H1 (cell line): Measurements from ENCODE around the gene POU6F2. TPM values are rescaled to one million over a fixed set of nuclear protein-coding genes. Genes with fewer than 3 reads are reported as not detected.

Source experiments
- CTCF ChIA-PET: fragments of 300-600 bp; sonication (Branson Sonifier 250); formaldehyde crosslinking; loops from one replicate; lab custom pipeline; 2021; ENCODE audit not compliant: partially characterized antibody; lab: Charles Lee
- POLR2A ChIA-PET: fragments of 300-600 bp; sonication (Branson Sonifier 250); formaldehyde crosslinking; loops from one replicate; lab custom pipeline; 2021; ENCODE audit warnings: inconsistent platforms; ENCODE audit not compliant: partially characterized antibody; lab: Charles Lee
- DNase-seq, 2 experiments: peaks; one replicate each; pipeline versions ENCODE4 v3.0.0 to v3.0.0-alpha.2; 2010 to 2022; ENCODE audit warnings: low spot score in 2 of 2, low read depth in 1 of 2, mixed read lengths in 1 of 2
- FAIRE-seq: peaks from 2 replicates; lab custom pipeline; 2011; peaks lifted over from hg19 to GRCh38; lab: Jason Lieb, UNC
- H2AFZ ChIP-seq: 2 replicates; pipeline ENCODE4 v1.8.1; 2012; ENCODE audit warnings: low read length, inconsistent platforms
- H2AK5ac ChIP-seq: 2 replicates; pipeline ENCODE4 v1.6.1; 2013; ENCODE audit warnings: low read depth, low read length
- H2BK120ac ChIP-seq: replicated peaks from 2 replicates; pipeline ENCODE3; 2013; ENCODE audit warnings: low read depth, low read length, inconsistent platforms
- H2BK12ac ChIP-seq: 2 replicates; pipeline ENCODE4 v1.6.1; 2013; ENCODE audit warnings: low read depth, low read length
- H2BK15ac ChIP-seq: 2 replicates; pipeline ENCODE4 v1.6.1; 2013; ENCODE audit warnings: low read length
- H2BK20ac ChIP-seq: 2 replicates; pipeline ENCODE4 v1.6.1; 2013; ENCODE audit warnings: low read length
- H2BK5ac ChIP-seq: 2 replicates; pipeline ENCODE4 v1.6.1; 2013; ENCODE audit warnings: low read depth, low read length
- H3K14ac ChIP-seq: 2 replicates; pipeline ENCODE4 v1.6.1; 2013; ENCODE audit warnings: inconsistent platforms; ENCODE audit not compliant: insufficient read length
- H3K18ac ChIP-seq: 2 replicates; pipeline ENCODE4 v1.6.1; 2013; ENCODE audit warnings: low read length; ENCODE audit errors: extremely low read depth
- H3K23ac ChIP-seq: 2 replicates; pipeline ENCODE4 v1.6.1; 2013; ENCODE audit warnings: inconsistent platforms; ENCODE audit not compliant: insufficient read length
- H3K23me2 ChIP-seq: 2 replicates; pipeline ENCODE4 v1.6.1; 2013; ENCODE audit warnings: low read depth, low read length
- H3K27ac ChIP-seq: 2 replicates; pipeline ENCODE4 v1.6.1; 2011; ENCODE audit warnings: low read depth, low read length, inconsistent platforms
- H3K27me3 ChIP-seq, 4 experiments: replicated peaks in 1 of 4; 1 replicate in 1 of 4; 2 replicates in 3 of 4; pipeline versions ENCODE4 v1.6.1 to v1.8.1; 2011 to 2013; ENCODE audit warnings: low read length in 3 of 4, mild to moderate bottlenecking in 3 of 4, inconsistent platforms in 2 of 4, mixed read lengths in 2 of 4, moderate library complexity in 1 of 4; ENCODE audit not compliant: control insufficient read depth in 3 of 4, insufficient read depth in 3 of 4; ENCODE audit errors: extremely low read depth in 1 of 4
- H3K36me3 ChIP-seq, 4 experiments: 2 replicates each; pipeline versions ENCODE4 v1.6.1 to v1.8.1; 2011 to 2013; ENCODE audit warnings: mild to moderate bottlenecking in 4 of 4, low read length in 3 of 4, moderate library complexity in 2 of 4, control low read depth in 1 of 4, inconsistent platforms in 1 of 4; ENCODE audit not compliant: insufficient read depth in 4 of 4, control insufficient read depth in 2 of 4
- H3K4ac ChIP-seq: replicated peaks from 2 replicates; pipeline ENCODE3; 2013; ENCODE audit warnings: low read length, low read depth, mixed read lengths, inconsistent platforms; ENCODE audit not compliant: insufficient read length
- H3K4me1 ChIP-seq, 4 experiments: replicated peaks in 1 of 4; 1 replicate in 1 of 4; 2 replicates in 3 of 4; pipeline versions ENCODE4 v1.6.1 to v1.8.1; 2011 to 2013; ENCODE audit warnings: low read length in 3 of 4, inconsistent platforms in 2 of 4, mixed read lengths in 1 of 4; ENCODE audit not compliant: insufficient read depth in 4 of 4, control insufficient read depth in 3 of 4
- H3K4me2 ChIP-seq, 2 experiments: 2 replicates each; pipeline versions ENCODE4 v1.6.1 to v1.8.1; 2011 to 2013; ENCODE audit warnings: low read depth in 2 of 2, low read length in 2 of 2, control low read depth in 1 of 2, inconsistent platforms in 1 of 2, mild to moderate bottlenecking in 1 of 2; ENCODE audit not compliant: insufficient read depth in 1 of 2
- H3K4me3 ChIP-seq, 4 experiments: fragments of 200-600, 300-600 bp in 1 of 4; sonication (generic), shearing (Covaris generic), sonication (Bioruptor Twin) in 1 of 4; 2 replicates each; pipeline versions ENCODE4 v1.5.1 to v1.8.1; 2011 to 2016; ENCODE audit warnings: low read length in 4 of 4, low read depth in 3 of 4, control low read depth in 2 of 4, inconsistent platforms in 2 of 4, mild to moderate bottlenecking in 2 of 4, mixed read lengths in 1 of 4, moderate library complexity in 1 of 4; ENCODE audit not compliant: insufficient read depth in 2 of 4; ENCODE audit errors: extremely low read depth in 1 of 4
- H3K56ac ChIP-seq: replicated peaks from 2 replicates; pipeline ENCODE3; 2013; ENCODE audit warnings: low read depth, mild to moderate bottlenecking, mixed read lengths, low read length, inconsistent platforms; ENCODE audit not compliant: insufficient read length
- H3K79me1 ChIP-seq: 2 replicates; pipeline ENCODE4 v1.6.1; 2013; ENCODE audit warnings: low read depth, low read length, control low read depth
- H3K79me2 ChIP-seq, 2 experiments: 2 replicates each; pipeline versions ENCODE4 v1.6.1 to v1.8.1; 2012 to 2013; ENCODE audit warnings: low read length in 2 of 2, mild to moderate bottlenecking in 2 of 2, inconsistent platforms in 1 of 2; ENCODE audit not compliant: insufficient read depth in 2 of 2, control insufficient read depth in 1 of 2
- H3K9ac ChIP-seq, 4 experiments: replicated peaks in 1 of 4; 1 replicate in 1 of 4; 2 replicates in 3 of 4; pipeline versions ENCODE4 v1.6.1 to v1.8.1; 2011 to 2013; ENCODE audit warnings: low read depth in 3 of 4, low read length in 3 of 4, control low read depth in 2 of 4, mild to moderate bottlenecking in 2 of 4, moderate library complexity in 2 of 4, inconsistent platforms in 1 of 4; ENCODE audit errors: extremely low read depth in 1 of 4
- H3K9me3 ChIP-seq, 2 experiments: 2 replicates each; pipeline versions ENCODE4 v1.6.1 to v1.8.1; 2012 to 2013; ENCODE audit warnings: mild to moderate bottlenecking in 2 of 2, moderate library complexity in 2 of 2, control low read depth in 1 of 2, inconsistent platforms in 1 of 2, low read depth in 1 of 2, low read length in 1 of 2, mixed read lengths in 1 of 2; ENCODE audit not compliant: insufficient read depth in 2 of 2
- H4K20me1 ChIP-seq, 2 experiments: replicated peaks in 1 of 2; 2 replicates each; pipeline versions ENCODE3 to v1.8.1; 2011 to 2013; ENCODE audit warnings: inconsistent platforms in 2 of 2, low read length in 2 of 2, mild to moderate bottlenecking in 1 of 2; ENCODE audit not compliant: insufficient read depth in 2 of 2, control insufficient read depth in 1 of 2
- H4K5ac ChIP-seq: 2 replicates; pipeline ENCODE4 v1.6.1; 2013; ENCODE audit warnings: low read length, low read depth, mixed read lengths, inconsistent platforms; ENCODE audit not compliant: insufficient read length
- H4K8ac ChIP-seq: 2 replicates; pipeline ENCODE4 v1.8.0; 2013; ENCODE audit warnings: mild to moderate bottlenecking, moderate library complexity, low read length, inconsistent platforms; ENCODE audit not compliant: insufficient read depth; ENCODE audit errors: extremely low read depth
- H4K91ac ChIP-seq: replicated peaks from 2 replicates; pipeline ENCODE3; 2013; ENCODE audit warnings: low read length, mixed read lengths, inconsistent platforms; ENCODE audit not compliant: insufficient read length
- BCL11A ChIP-seq, 2 experiments: IDR thresholded peaks; one replicate each; pipeline ENCODE4 v1.6.1; 2011; ENCODE audit warnings: low read depth in 2 of 2, low read length in 2 of 2, mild to moderate bottlenecking in 2 of 2
- CTBP2 ChIP-seq: IDR thresholded peaks from 2 replicates; pipeline ENCODE4 v1.7.0; 2011; ENCODE audit warnings: borderline replicate concordance, mild to moderate bottlenecking, moderate library complexity, mixed read lengths, low read length; ENCODE audit not compliant: insufficient read depth, insufficient read length
- GABPA ChIP-seq: IDR thresholded peaks from 2 replicates; pipeline ENCODE4 v1.6.1; 2011; ENCODE audit warnings: mild to moderate bottlenecking, low read length, moderate library complexity, borderline replicate concordance; ENCODE audit not compliant: insufficient read depth
- GTF2F1 ChIP-seq: IDR thresholded peaks from 2 replicates; pipeline ENCODE4 v1.6.1; 2012; ENCODE audit warnings: low read depth, low read length, improper control_type of control experiment, borderline replicate concordance
- JUND ChIP-seq: IDR thresholded peaks from 2 replicates; pipeline ENCODE4 v1.6.1; 2011; ENCODE audit warnings: mild to moderate bottlenecking, improper control_type of control experiment, low read length
- KDM1A ChIP-seq: fragments of 200-600, 300-600 bp; sonication (generic); IDR thresholded peaks from 2 replicates; pipeline ENCODE4 v1.7.1; 2016; ENCODE audit warnings: mild to moderate bottlenecking, low read length, borderline replicate concordance
- POU5F1 ChIP-seq: IDR thresholded peaks from 2 replicates; pipeline ENCODE4 v1.6.1; 2011; ENCODE audit warnings: low read depth, mild to moderate bottlenecking, low read length, moderate library complexity
- RBBP5 ChIP-seq: IDR thresholded peaks from 2 replicates; pipeline ENCODE4 v1.7.1; 2012; ENCODE audit warnings: low read depth, mild to moderate bottlenecking, inconsistent platforms, low read length, moderate library complexity, borderline replicate concordance
- RNF2 ChIP-seq: fragments of 200-900, 300-1000 bp; sonication (generic); IDR thresholded peaks from 2 replicates; pipeline ENCODE4 v1.7.1; 2016; ENCODE audit warnings: borderline replicate concordance, low read depth, mild to moderate bottlenecking, antibody characterized with exemption, low read length; ENCODE audit not compliant: poor library complexity, severe bottlenecking; ENCODE audit errors: missing control alignments
- SIRT6 ChIP-seq: IDR thresholded peaks from one replicate; pipeline ENCODE4 v1.7.1; 2012; ENCODE audit warnings: low read length, inconsistent platforms
- WGBS, 2 experiments: shearing (Covaris generic) in 1 of 2; methylation state at CpG; one replicate each; pipeline versions ENCODE4 v1.1.6 to v1.1.7; 2013 to 2015; ENCODE audit warnings: low lambda C conversion rate in 2 of 2, mixed read lengths in 2 of 2, inconsistent platforms in 1 of 2, low coverage in 1 of 2, missing lambda C conversion rate in 1 of 2; ENCODE audit not compliant: insufficient replicate concordance in 2 of 2, insufficient coverage in 1 of 2, insufficient read length in 1 of 2; ENCODE audit errors: extremely low coverage in 1 of 2, missing lambda C conversion rate in 1 of 2; 5-methylcytosine and 5-hydroxymethylcytosine counted together
- polyA plus RNA-seq, 7 experiments: library from polyadenylated mRNA; depleted of rRNA in 3 of 7; stranded (reverse) in 5 of 7; unstranded in 2 of 7; fragments of >200 nt in 5 of 7; fragments of 200-250 nt in 2 of 7; gene quantifications; 1 replicate in 5 of 7; 2 replicates in 1 of 7; 4 replicates in 1 of 7; pipeline versions ENCODE4 v1.2.1 to v1.2.3, GENCODE V29; 2011 to 2013; ENCODE audit warnings: missing spikeins in 2 of 7, mixed read lengths in 2 of 7
- total RNA-seq: library from RNA; stranded (reverse); fragmentation: NEBNext Ultra II Directional; extraction: Animal tissue kit (Norgen Biotek cat#: 25700); gene quantifications from 2 replicates; pipeline ENCODE4 v1.2.1, GENCODE V29; 2021
- TF ChIP-seq, protein P1 (sequence below): IDR thresholded peaks from 2 replicates; pipeline ENCODE4 v1.6.1; 2011; ENCODE audit warnings: low read length, improper control_type of control experiment

POU6F2 gene
- total and polyA plus RNA-seq, 2 of the 8 experiments (the other 6 are each of a cell fraction or from before 2014, with no cell fraction given) = 1.1 to 2.0 TPM

DNA sequence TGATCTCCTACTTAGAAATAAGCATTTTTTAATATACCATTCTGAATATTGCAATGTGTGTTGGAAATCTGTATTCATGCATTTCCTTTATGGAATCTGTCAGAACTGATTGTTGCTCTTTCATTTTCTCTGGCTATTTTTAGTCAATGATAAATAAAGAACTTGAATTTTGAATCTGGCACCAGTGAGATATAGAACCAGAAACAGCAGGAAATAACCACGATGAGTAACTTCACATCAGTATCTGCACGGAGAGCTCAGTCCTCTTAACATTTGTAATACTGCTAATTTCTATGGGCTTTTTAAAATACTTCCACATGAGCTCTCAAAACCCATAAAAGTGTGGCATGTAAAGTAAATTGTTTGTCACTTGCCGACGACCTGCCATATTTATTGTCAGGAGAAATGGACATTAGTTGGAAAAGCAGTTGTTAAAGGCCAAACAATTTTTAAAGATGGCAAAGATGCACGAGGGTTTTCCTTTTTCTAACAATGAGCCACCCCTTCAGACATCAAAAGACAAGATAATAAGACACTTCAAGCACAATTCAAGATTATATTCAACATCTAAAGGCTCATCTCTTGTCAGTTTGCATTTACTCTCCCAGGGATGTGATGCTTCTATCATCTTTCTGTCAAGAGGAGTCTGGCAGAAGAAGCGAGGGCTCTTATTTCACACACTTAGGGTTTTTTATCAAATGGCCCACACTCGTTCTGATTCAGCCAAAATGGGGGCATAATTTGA, 118.3 kb downstream of the POU6F2 start:
- H3K4ac ChIP-seq = no peak overlapping the region
- H2BK20ac ChIP-seq = no peak overlapping the region
- H3K23me2 ChIP-seq = no peaks in the 10 kb centered on the region
- H3K79me2 ChIP-seq = no peaks in the 10 kb centered on the region
- H2AK5ac ChIP-seq = no peak overlapping the region
- no peak overlapping the region for H3K23ac ChIP-seq
- FAIRE-seq (no peak), DNase-seq (no peak)
- no peak overlapping the region for H4K5ac ChIP-seq
- no peak overlapping the region for H3K14ac ChIP-seq
- H3K4me3 ChIP-seq = no peak overlapping the region
- no peaks in the 10 kb centered on the region for H4K20me1 ChIP-seq
- no peaks in the 10 kb centered on the region for H3K9me3 ChIP-seq
- no peak overlapping the region for H4K8ac ChIP-seq
- no peak overlapping the region for H2BK120ac ChIP-seq
- no peaks in the 10 kb centered on the region for H3K79me1 ChIP-seq
- 87% methylated on average over 7 of the region's 7 CpGs; no CpG with 5 or more reads in 1 of the 2 experiments for WGBS, 2 experiments
- H3K27me3 ChIP-seq = no peaks in the 10 kb centered on the region
- no peak overlapping the region for H2AFZ ChIP-seq
- no peak overlapping the region for H3K18ac ChIP-seq
- no peaks in the 10 kb centered on the region for H3K36me3 ChIP-seq
- H3K27ac ChIP-seq = no peak overlapping the region
- POLR2A ChIA-PET = interaction anchor here (1.1 kb wide), 1 partner anchor 10 kb away, joined by 4 read pairs; no protein-coding TSS in a partner anchor
- no peak overlapping the region for H2BK12ac ChIP-seq
- no peak overlapping the region for H2BK5ac ChIP-seq
- H2BK15ac ChIP-seq = no peak overlapping the region
- H3K4me2 ChIP-seq = no peak overlapping the region
- CTCF ChIA-PET = no interaction called here
- H3K56ac ChIP-seq = no peak overlapping the region
- H3K9ac ChIP-seq = no peak overlapping the region
- H3K4me1 ChIP-seq = no peaks in the 10 kb centered on the region
- no peak overlapping the region for H4K91ac ChIP-seq
- no peak for TF ChIP-seq GTF2F1
- TF ChIP-seq POU5F1 = no peak
- no peak for TF ChIP-seq SIRT6
- no peak for TF ChIP-seq JUND
- TF ChIP-seq RBBP5 = no peak
- TF ChIP-seq CTBP2 = no peak
- no peak for TF ChIP-seq RNF2
- TF ChIP-seq BCL11A (IDR thresholded peaks at IDR 0.05; ENCODE audit: low read depth in 2 of 2, low read length in 2 of 2) = no peak
- no peak for TF ChIP-seq KDM1A
- TF ChIP-seq, protein P1, sequence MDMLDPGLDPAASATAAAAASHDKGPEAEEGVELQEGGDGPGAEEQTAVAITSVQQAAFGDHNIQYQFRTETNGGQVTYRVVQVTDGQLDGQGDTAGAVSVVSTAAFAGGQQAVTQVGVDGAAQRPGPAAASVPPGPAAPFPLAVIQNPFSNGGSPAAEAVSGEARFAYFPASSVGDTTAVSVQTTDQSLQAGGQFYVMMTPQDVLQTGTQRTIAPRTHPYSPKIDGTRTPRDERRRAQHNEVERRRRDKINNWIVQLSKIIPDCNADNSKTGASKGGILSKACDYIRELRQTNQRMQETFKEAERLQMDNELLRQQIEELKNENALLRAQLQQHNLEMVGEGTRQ = no peak
- no peak for TF ChIP-seq GABPA
